SK-N-SH treated with all-trans-retinoic acid at 6 μM for 48 hours (cell line): Measurements from ENCODE around the gene KCTD18.

ENCODE experiments used
- CREB5 ChIP-seq: fragments of 250-450 bp; sonication (Bioruptor Pico); IDR thresholded peaks from 2 replicates; pipeline ENCODE4 v1.5.1; 2020; ENCODE audit warnings: low read depth, mild to moderate bottlenecking, moderate library complexity
- CSRNP3 ChIP-seq: fragments of 250-450 bp; sonication (Bioruptor Pico); IDR thresholded peaks from 2 replicates; pipeline ENCODE4 v1.5.1; 2021; ENCODE audit warnings: mild to moderate bottlenecking, moderate library complexity
- SNAI2 ChIP-seq: fragments of 250-450 bp; sonication (Bioruptor Pico); IDR thresholded peaks from 2 replicates; pipeline ENCODE4 v1.5.0; 2020; ENCODE audit warnings: mild to moderate bottlenecking, moderate library complexity

DNA sequence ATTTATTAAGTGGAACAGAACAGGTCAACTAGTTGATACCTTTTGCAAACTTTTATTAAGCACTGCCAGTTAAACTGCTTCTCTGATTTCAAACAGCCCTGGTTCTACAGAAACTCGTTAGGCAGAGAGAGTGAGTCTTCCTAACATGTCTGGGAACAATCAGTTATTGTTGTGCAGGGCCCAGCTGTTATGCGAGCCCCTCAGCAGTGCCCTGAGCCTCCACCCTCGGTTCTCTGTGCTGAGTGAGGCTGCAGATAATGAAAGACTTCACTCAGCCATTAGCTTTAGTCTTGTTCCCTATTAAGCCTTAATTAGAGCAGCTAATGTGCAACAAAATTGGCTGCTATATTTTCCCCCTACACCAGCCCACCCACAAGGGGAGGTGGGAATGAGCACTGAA is 39.6 kb downstream of the KCTD18 start:
- no peak for TF ChIP-seq SNAI2 (CRISPR knock-in tag)
- no peak for TF ChIP-seq CSRNP3
- TF ChIP-seq CREB5 (CRISPR knock-in tag): no peak
